ENCODE data around the gene SHISA8.
A peak's percentile ranks its signal among the peaks of the same experiment; 100 is the strongest.

SHISA8 gene

GRCh38 chr22:41911001-41911611 lies 3.8 kb downstream of the SHISA8 start:
- no peak for DNase-seq (ENCODE audit: low spot score)
- Histone ChIP-seq H3K27me3 (ENCODE audit: insufficient read depth, poor library complexity, severe bottlenecking) (peaks cover 57% of the 10 kb centered on the region), H3K4me3 (ENCODE audit: severe bottlenecking) (no peak overlapping the region), H3K36me3 (ENCODE audit: low read depth) (peaks cover 7% of the 10 kb centered on the region; the same call in 1 of the 2 replicates), H3K27ac (ENCODE audit: poor library complexity, severe bottlenecking) (no peak overlapping the region), H3K4me1 (ENCODE audit: insufficient read depth, poor library complexity, severe bottlenecking) (no peaks in the 10 kb centered on the region), H3K9me3 (ENCODE audit: severe bottlenecking) (no peaks in the 10 kb centered on the region)
- TF ChIP-seq CTCF (IDR thresholded peaks at IDR 0.05; ENCODE audit: poor library complexity, severe bottlenecking) = no peak
- no peak for ATAC-seq (ENCODE audit: low read depth)

- no peak for TF ChIP-seq CTCF (IDR thresholded peaks at IDR 0.05; ENCODE audit: poor library complexity, severe bottlenecking)
- Histone ChIP-seq H3K9me3 (ENCODE audit: severe bottlenecking) (no peaks in the 10 kb centered on the region), H3K27me3 (ENCODE audit: insufficient read depth, poor library complexity, severe bottlenecking) (peaks cover 50% of the 10 kb centered on the region), H3K36me3 (ENCODE audit: low read depth) (peaks cover 7% of the 10 kb centered on the region; the same call in 1 of the 2 replicates), H3K4me1 (ENCODE audit: insufficient read depth, poor library complexity, severe bottlenecking) (no peaks in the 10 kb centered on the region), H3K27ac (ENCODE audit: poor library complexity, severe bottlenecking) (no peak overlapping the region), H3K4me3 (ENCODE audit: severe bottlenecking) (peak overlapping the region; percentile 0)
- peak; percentile 13 for ATAC-seq (ENCODE audit: low read depth)
- DNase-seq (ENCODE audit: low spot score) = no peak
Observed at GRCh38 chr22:41910050-41911000, 4.5 kb downstream of the SHISA8 start.

- Histone ChIP-seq H3K4me1 (ENCODE audit: insufficient read depth, poor library complexity, severe bottlenecking) (no peaks in the 10 kb centered on the region), H3K9me3 (ENCODE audit: severe bottlenecking) (no peaks in the 10 kb centered on the region), H3K4me3 (ENCODE audit: severe bottlenecking) (no peak overlapping the region), H3K36me3 (ENCODE audit: low read depth) (peaks cover 14% of the 10 kb centered on the region), H3K27me3 (ENCODE audit: insufficient read depth, poor library complexity, severe bottlenecking) (peaks cover 46% of the 10 kb centered on the region), H3K27ac (ENCODE audit: poor library complexity, severe bottlenecking) (no peak overlapping the region)
- DNase-seq (ENCODE audit: low spot score) (no peak), ATAC-seq (ENCODE audit: low read depth) (no peak; the same call in 2 of the 3 replicates)
- no peak for TF ChIP-seq CTCF (IDR thresholded peaks at IDR 0.05; ENCODE audit: poor library complexity, severe bottlenecking)
Observed at GRCh38 chr22:41909310-41910049, 5.4 kb downstream of the SHISA8 start.

DNA sequence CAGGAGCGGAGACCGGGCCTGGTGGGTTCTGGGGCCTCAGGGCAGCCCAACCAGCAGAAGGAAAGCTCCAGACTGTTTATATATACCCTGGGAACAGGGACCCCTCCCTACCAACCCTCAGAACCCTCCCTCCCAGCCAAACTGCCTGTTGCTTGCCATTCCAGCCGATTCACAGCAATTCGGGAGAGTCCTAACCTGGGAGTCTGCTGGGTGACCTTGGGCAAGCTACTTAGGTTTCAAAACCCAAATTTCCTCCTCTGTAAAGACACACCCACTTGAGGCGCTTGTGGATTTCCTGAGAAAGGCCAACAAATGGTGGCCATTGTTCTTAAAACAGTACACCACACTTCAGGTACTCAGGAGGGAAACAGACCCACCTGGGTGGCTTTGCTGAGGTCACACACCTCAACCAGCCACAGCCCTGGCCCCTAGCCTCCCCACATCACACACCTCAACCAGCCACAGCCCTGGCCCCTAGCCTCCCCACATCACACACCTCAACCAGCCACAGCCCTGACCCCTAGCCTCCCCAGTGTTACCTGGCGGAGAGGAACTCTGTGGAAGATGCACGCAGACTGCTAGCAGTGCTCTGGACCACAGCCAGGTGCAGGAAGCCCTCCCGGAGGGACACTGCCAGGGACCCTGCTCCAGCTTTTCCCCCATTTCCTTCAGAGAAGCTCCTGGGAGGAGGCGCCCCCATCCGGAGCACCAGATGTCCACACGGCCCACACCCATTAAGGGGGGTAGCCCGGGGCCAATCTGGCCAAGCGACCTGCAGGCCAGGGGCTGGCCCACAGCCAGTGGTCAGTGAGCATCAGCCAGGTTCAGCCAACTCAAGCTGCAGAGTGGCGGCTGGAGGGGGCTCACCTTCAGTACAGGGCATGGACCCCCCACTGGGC lies 6.2 kb downstream of the SHISA8 start:
- no peaks in the 10 kb centered on the region for H3K4me1 ChIP-seq (ENCODE audit: insufficient read depth, poor library complexity, severe bottlenecking)
- no peak for DNase-seq (ENCODE audit: low spot score)
- no peak overlapping the region for H3K4me3 ChIP-seq (ENCODE audit: severe bottlenecking)
- no peak; the same call in 1 of the 3 replicates for ATAC-seq (ENCODE audit: low read depth)
- TF ChIP-seq CTCF (IDR thresholded peaks at IDR 0.05; ENCODE audit: poor library complexity, severe bottlenecking) = no peak
- no peaks in the 10 kb centered on the region for H3K9me3 ChIP-seq (ENCODE audit: severe bottlenecking)
- no peak overlapping the region for H3K27ac ChIP-seq (ENCODE audit: poor library complexity, severe bottlenecking)
- peaks cover 40% of the 10 kb centered on the region for H3K27me3 ChIP-seq (ENCODE audit: insufficient read depth, poor library complexity, severe bottlenecking)
- peaks cover 22% of the 10 kb centered on the region for H3K36me3 ChIP-seq (ENCODE audit: low read depth)
